Bronchial epithelial cell (primary cell): ENCODE data around the gene EYS. TPM values are rescaled to one million over a fixed set of nuclear protein-coding genes. Genes with fewer than 3 reads are reported as not detected.
A peak's percentile ranks its signal among the peaks of the same experiment; 100 is the strongest.

ENCODE experiments used
- DNase-seq: peaks from one replicate; pipeline ENCODE4 v3.0.0-alpha.2; 2010; ENCODE audit warnings: low read depth
- FAIRE-seq: peaks from 2 replicates; lab custom pipeline; 2011; peaks lifted over from hg19 to GRCh38; lab: Jason Lieb, UNC
- H3K27me3 ChIP-seq: 2 replicates; pipeline ENCODE4 v1.5.1; 2011; ENCODE audit warnings: low read length; ENCODE audit not compliant: control insufficient read depth, insufficient read depth
- H3K36me3 ChIP-seq: 2 replicates; pipeline ENCODE4 v1.5.1; 2011; ENCODE audit warnings: low read length; ENCODE audit not compliant: control insufficient read depth, insufficient read depth
- H3K4me3 ChIP-seq: 2 replicates; pipeline ENCODE4 v1.5.1; 2011; ENCODE audit warnings: mild to moderate bottlenecking, low read depth, low read length, control low read depth
- total RNA-seq: library from RNA; depleted of rRNA; stranded (reverse); fragments of >200 nt; gene quantifications from 2 replicates; pipeline ENCODE4 v1.2.1, GENCODE V29; 2014
- TF ChIP-seq, protein P1 (sequence below): IDR thresholded peaks from 2 replicates; pipeline ENCODE4 v1.5.1; 2011; ENCODE audit warnings: mild to moderate bottlenecking, moderate library complexity, low read length, control low read depth, inconsistent platforms; ENCODE audit not compliant: insufficient read depth, severe bottlenecking

EYS gene
- total RNA-seq, 1 donor from 2014 or later, result 0.53 TPM

GRCh38 chr6:64930681-64931080 lies 776.3 kb downstream of the EYS start:
- Histone ChIP-seq H3K36me3 (no peaks in the 10 kb centered on the region), H3K27me3 (no peaks in the 10 kb centered on the region), H3K4me3 (no peak overlapping the region)
- no peak for FAIRE-seq
- TF ChIP-seq, protein P1, sequence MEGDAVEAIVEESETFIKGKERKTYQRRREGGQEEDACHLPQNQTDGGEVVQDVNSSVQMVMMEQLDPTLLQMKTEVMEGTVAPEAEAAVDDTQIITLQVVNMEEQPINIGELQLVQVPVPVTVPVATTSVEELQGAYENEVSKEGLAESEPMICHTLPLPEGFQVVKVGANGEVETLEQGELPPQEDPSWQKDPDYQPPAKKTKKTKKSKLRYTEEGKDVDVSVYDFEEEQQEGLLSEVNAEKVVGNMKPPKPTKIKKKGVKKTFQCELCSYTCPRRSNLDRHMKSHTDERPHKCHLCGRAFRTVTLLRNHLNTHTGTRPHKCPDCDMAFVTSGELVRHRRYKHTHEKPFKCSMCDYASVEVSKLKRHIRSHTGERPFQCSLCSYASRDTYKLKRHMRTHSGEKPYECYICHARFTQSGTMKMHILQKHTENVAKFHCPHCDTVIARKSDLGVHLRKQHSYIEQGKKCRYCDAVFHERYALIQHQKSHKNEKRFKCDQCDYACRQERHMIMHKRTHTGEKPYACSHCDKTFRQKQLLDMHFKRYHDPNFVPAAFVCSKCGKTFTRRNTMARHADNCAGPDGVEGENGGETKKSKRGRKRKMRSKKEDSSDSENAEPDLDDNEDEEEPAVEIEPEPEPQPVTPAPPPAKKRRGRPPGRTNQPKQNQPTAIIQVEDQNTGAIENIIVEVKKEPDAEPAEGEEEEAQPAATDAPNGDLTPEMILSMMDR, result no peak
- no peak for DNase-seq

GRCh38 chr6:64926051-64926450 lies 781.0 kb downstream of the EYS start:
- H3K27me3 ChIP-seq, result no peaks in the 10 kb centered on the region
- TF ChIP-seq, protein P1, result no peak
- FAIRE-seq (no peak), DNase-seq (no peak)
- no peaks in the 10 kb centered on the region for H3K36me3 ChIP-seq
- no peak overlapping the region for H3K4me3 ChIP-seq

GRCh38 chr6:64920257-64920656 lies 786.8 kb downstream of the EYS start:
- FAIRE-seq, result no peak
- no peak for DNase-seq
- TF ChIP-seq, protein P1, result no peak

DNA sequence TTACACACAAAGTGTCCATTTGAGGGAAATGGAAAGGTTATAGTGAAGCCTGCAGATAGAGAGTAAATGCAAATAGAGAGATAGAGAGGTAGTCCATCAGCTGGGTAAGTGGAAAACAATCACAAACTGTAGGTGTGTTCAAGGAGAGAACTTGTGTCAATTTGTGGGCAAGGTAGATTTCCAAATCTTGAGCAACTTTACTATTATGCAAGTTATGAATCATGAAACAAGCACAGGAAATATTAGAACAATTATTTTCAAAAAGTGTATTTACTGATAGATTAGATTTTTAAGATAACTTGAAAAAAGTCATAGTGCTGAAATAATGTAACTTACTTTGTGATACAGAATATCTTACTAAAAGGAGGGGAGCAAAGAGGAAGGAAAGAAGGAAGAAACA lies 792.9 kb downstream of the EYS start:
- H3K27me3 ChIP-seq, result no peaks in the 10 kb centered on the region
- no peak overlapping the region for H3K4me3 ChIP-seq
- H3K36me3 ChIP-seq, result no peaks in the 10 kb centered on the region
- DNase-seq (peak; percentile 35), FAIRE-seq (no peak)
- TF ChIP-seq, protein P1, result no peak

More at GRCh38 chr6:64920257-64920656, 786.8 kb downstream of the EYS start:
- H3K36me3 ChIP-seq, result no peaks in the 10 kb centered on the region
- no peaks in the 10 kb centered on the region for H3K27me3 ChIP-seq
- H3K4me3 ChIP-seq, result no peak overlapping the region

DNA sequence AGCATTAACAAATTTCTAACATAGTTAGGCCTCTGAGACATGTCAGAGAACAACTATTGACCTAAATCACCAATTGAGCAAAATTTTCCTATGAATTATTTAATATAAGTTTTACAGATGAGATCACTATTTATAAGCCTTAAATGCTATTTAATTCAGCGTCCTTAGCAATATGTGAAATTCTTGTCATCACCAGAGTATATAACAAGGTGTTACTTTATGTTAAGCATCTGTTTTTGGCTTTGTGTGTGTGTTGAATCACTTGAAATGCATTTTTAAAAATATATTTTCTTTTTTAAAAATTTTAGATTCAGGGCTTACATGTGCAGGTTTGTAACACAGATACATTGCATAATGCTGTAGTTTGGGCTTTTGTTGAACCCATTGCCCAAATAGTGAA lies 794.1 kb downstream of the EYS start:
- no peaks in the 10 kb centered on the region for H3K36me3 ChIP-seq
- no peaks in the 10 kb centered on the region for H3K27me3 ChIP-seq
- TF ChIP-seq, protein P1, result no peak
- H3K4me3 ChIP-seq, result no peak overlapping the region
- FAIRE-seq, result no peak
- DNase-seq, result no peak

GRCh38 chr6:64908104-64908503 lies 798.9 kb downstream of the EYS start:
- TF ChIP-seq, protein P1, result no peak
- no peak overlapping the region for H3K4me3 ChIP-seq
- H3K27me3 ChIP-seq, result no peaks in the 10 kb centered on the region
- no peak for FAIRE-seq
- no peak for DNase-seq
- no peaks in the 10 kb centered on the region for H3K36me3 ChIP-seq
